ENCODE measurements around the gene ABCA3. TPM values are rescaled to one million over a fixed set of nuclear protein-coding genes. Genes with fewer than 3 reads are reported as not detected.
"Not testable (repeated sequence)": the region's sequence is repeated elsewhere in the genome, so short reads cannot be mapped to it uniquely, and the experiment has no call there.

The ABCA3 gene
- total RNA-seq, 1 donor from 2014 or later, result 3.1 TPM

GRCh38 chr16:2244301-2244700, 96.2 kb downstream of the ABCA3 start:
- no peaks in the 10 kb centered on the region for H3K27me3 Mint-ChIP-seq
- CTCF ChIA-PET, result no interaction called here
- H3K27ac Mint-ChIP-seq, result no peak overlapping the region
- ATAC-seq (ENCODE audit: low read depth) (no peak), DNase-seq (no peak)
- no peak overlapping the region for H3K4me3 Mint-ChIP-seq
- H3K9me3 Mint-ChIP-seq, result no peaks in the 10 kb centered on the region
- peaks cover 42% of the 10 kb centered on the region for H3K36me3 Mint-ChIP-seq (ENCODE audit: low read depth)
- intact Hi-C loops (cut with micrococcal nuclease), result no loop called here
- POLR2A ChIA-PET, result no interaction called here
- no peaks in the 10 kb centered on the region for H3K4me1 Mint-ChIP-seq
- TF ChIP-seq CTCF (IDR thresholded peaks at IDR 0.05), result no peak

GRCh38 chr16:2243781-2244180, 96.7 kb downstream of the ABCA3 start:
- no peak for TF ChIP-seq CTCF (IDR thresholded peaks at IDR 0.05)
- ChIA-PET POLR2A (no interaction called here), CTCF (no interaction called here)
- Mint-ChIP-seq H3K27me3 (no peaks in the 10 kb centered on the region), H3K4me1 (no peaks in the 10 kb centered on the region), H3K4me3 (no peak overlapping the region), H3K9me3 (no peaks in the 10 kb centered on the region), H3K27ac (no peak overlapping the region), H3K36me3 (ENCODE audit: low read depth) (peaks cover 42% of the 10 kb centered on the region)
- intact Hi-C loops (cut with micrococcal nuclease), result no loop called here
- DNase-seq, result no peak
- no peak for ATAC-seq (ENCODE audit: low read depth)

- TF ChIP-seq CTCF (IDR thresholded peaks at IDR 0.05), result no peak
- H3K4me3 Mint-ChIP-seq, result no peak overlapping the region
- CTCF ChIA-PET, result no interaction called here
- no peak overlapping the region for H3K27ac Mint-ChIP-seq
- H3K36me3 Mint-ChIP-seq (ENCODE audit: low read depth), result peaks cover 42% of the 10 kb centered on the region
- H3K4me1 Mint-ChIP-seq, result no peaks in the 10 kb centered on the region
- POLR2A ChIA-PET, result no interaction called here
- DNase-seq (no peak), ATAC-seq (ENCODE audit: low read depth) (no peak)
- H3K27me3 Mint-ChIP-seq, result no peaks in the 10 kb centered on the region
- H3K9me3 Mint-ChIP-seq, result no peaks in the 10 kb centered on the region
- intact Hi-C loops (cut with micrococcal nuclease), result no loop called here
Observed at GRCh38 chr16:2243031-2243528, 97.4 kb downstream of the ABCA3 start.

GRCh38 chr16:2242598-2242997, 97.9 kb downstream of the ABCA3 start:
- ChIA-PET CTCF (no interaction called here), POLR2A (interaction anchor here (2.3 kb wide), 1 partner anchor 9 kb away, joined by 7 read pairs; the partner anchor contains the start of gene ECI1)
- Mint-ChIP-seq H3K9me3 (no peaks in the 10 kb centered on the region), H3K27ac (no peak overlapping the region), H3K4me3 (no peak overlapping the region), H3K27me3 (no peaks in the 10 kb centered on the region), H3K4me1 (no peaks in the 10 kb centered on the region), H3K36me3 (ENCODE audit: low read depth) (peaks cover 42% of the 10 kb centered on the region)
- ATAC-seq (ENCODE audit: low read depth), result no peak
- no peak for DNase-seq
- intact Hi-C loops (cut with micrococcal nuclease), result no loop called here
- TF ChIP-seq CTCF (IDR thresholded peaks at IDR 0.05), result no peak

GRCh38 chr16:2240331-2240730, 100.2 kb downstream of the ABCA3 start:
- H3K9me3 Mint-ChIP-seq; H3K4me1 Mint-ChIP-seq; DNase-seq; H3K27me3 Mint-ChIP-seq; CTCF ChIA-PET; intact Hi-C loops (cut with micrococcal nuclease); H3K27ac Mint-ChIP-seq; ATAC-seq (ENCODE audit: low read depth); H3K4me3 Mint-ChIP-seq: not testable (repeated sequence)
- POLR2A ChIA-PET, result interaction anchor here (2.3 kb wide), 1 partner anchor 11 kb away, joined by 7 read pairs; the partner anchor contains the start of gene ECI1
- H3K36me3 Mint-ChIP-seq (ENCODE audit: low read depth), result peaks cover 32% of the 10 kb centered on the region

All from activated B cell treated with CpG ODN at 0.5 μM for 24 hours (primary cell).